Measurements from ENCODE around the gene WDR81.

- TF ChIP-seq, protein P1, sequence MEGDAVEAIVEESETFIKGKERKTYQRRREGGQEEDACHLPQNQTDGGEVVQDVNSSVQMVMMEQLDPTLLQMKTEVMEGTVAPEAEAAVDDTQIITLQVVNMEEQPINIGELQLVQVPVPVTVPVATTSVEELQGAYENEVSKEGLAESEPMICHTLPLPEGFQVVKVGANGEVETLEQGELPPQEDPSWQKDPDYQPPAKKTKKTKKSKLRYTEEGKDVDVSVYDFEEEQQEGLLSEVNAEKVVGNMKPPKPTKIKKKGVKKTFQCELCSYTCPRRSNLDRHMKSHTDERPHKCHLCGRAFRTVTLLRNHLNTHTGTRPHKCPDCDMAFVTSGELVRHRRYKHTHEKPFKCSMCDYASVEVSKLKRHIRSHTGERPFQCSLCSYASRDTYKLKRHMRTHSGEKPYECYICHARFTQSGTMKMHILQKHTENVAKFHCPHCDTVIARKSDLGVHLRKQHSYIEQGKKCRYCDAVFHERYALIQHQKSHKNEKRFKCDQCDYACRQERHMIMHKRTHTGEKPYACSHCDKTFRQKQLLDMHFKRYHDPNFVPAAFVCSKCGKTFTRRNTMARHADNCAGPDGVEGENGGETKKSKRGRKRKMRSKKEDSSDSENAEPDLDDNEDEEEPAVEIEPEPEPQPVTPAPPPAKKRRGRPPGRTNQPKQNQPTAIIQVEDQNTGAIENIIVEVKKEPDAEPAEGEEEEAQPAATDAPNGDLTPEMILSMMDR (IDR thresholded peaks at IDR 0.05 in 2 of 3, conservative IDR thresholded peaks at IDR 0.05 in 1 of 3; ENCODE audit: borderline replicate concordance in 1 of 3, insufficient read depth in 1 of 3, low read depth in 2 of 3, low read length in 2 of 3), result no peak
- TF ChIP-seq TCF7L2 (IDR thresholded peaks at IDR 0.05; ENCODE audit: borderline replicate concordance, extremely low read depth, insufficient read depth, insufficient read length) (no peak), POLR2AphosphoS5 (IDR thresholded peaks at IDR 0.05; ENCODE audit: low read depth, low read length) (no peak), RAD21 (IDR thresholded peaks at IDR 0.05; ENCODE audit: low read depth) (no peak), ELF1 (IDR thresholded peaks at IDR 0.05; ENCODE audit: borderline replicate concordance, low read depth) (no peak), SP1 (IDR thresholded peaks at IDR 0.05; ENCODE audit: low read depth) (no peak), EZH2 (IDR thresholded peaks at IDR 0.05) (no peak), CEBPB (IDR thresholded peaks at IDR 0.05; ENCODE audit: low read depth) (no peak), REST (IDR thresholded peaks at IDR 0.05; ENCODE audit: low read depth) (no peak), POLR2A (IDR thresholded peaks at IDR 0.05; ENCODE audit: borderline replicate concordance, extremely low read depth, insufficient read depth, insufficient read length) (no peak), ZFX (IDR thresholded peaks at IDR 0.05) (no peak)
Observed at GRCh38 chr17:1783271-1783670, 58.8 kb downstream of the WDR81 start.
